HL-60 (cell line): Measurements from ENCODE around the gene TBC1D16.

Source experiments
- DNase-seq, 2 experiments: peaks; one replicate each; pipeline ENCODE4 v3.0.0-alpha.2; 2010 to 2020; ENCODE audit warnings: low read depth in 1 of 2, low spot score in 1 of 2
- H3K27ac ChIP-seq: fragments of 250-450 bp; sonication (Bioruptor Pico); replicated peaks from 2 replicates; pipeline ENCODE4 v1.5.1; 2020; ENCODE audit warnings: mild to moderate bottlenecking, moderate library complexity
- H3K27me3 ChIP-seq: fragments of 250-450 bp; sonication (Bioruptor Pico); 2 replicates; pipeline ENCODE4 v1.5.1; 2021; ENCODE audit warnings: mild to moderate bottlenecking, moderate library complexity; ENCODE audit not compliant: insufficient read depth, poor library complexity, severe bottlenecking
- H3K4me3 ChIP-seq: replicated peaks from 2 replicates; pipeline ENCODE4 v1.5.1; 2011; ENCODE audit warnings: mild to moderate bottlenecking, control low read depth, low read length; ENCODE audit not compliant: insufficient read depth
- CTCF ChIP-seq: IDR thresholded peaks from one replicate; pipeline ENCODE4 v1.5.1; 2011; ENCODE audit warnings: low read length, control low read depth, inconsistent platforms; ENCODE audit not compliant: insufficient read depth
- GABPA ChIP-seq: IDR thresholded peaks from 2 replicates; pipeline ENCODE4 v1.6.1; 2012; ENCODE audit warnings: low read depth
- POLR2AphosphoS5 ChIP-seq: IDR thresholded peaks from 2 replicates; pipeline ENCODE4 v1.6.1; 2012; ENCODE audit warnings: low read depth
- REST ChIP-seq: IDR thresholded peaks from 2 replicates; pipeline ENCODE4 v1.6.1; 2012; ENCODE audit warnings: low read depth; ENCODE audit not compliant: insufficient replicate concordance
- SPI1 ChIP-seq: IDR thresholded peaks from 2 replicates; pipeline ENCODE4 v1.6.1; 2012; ENCODE audit warnings: low read depth, mild to moderate bottlenecking, borderline replicate concordance

The TBC1D16 gene

DNA sequence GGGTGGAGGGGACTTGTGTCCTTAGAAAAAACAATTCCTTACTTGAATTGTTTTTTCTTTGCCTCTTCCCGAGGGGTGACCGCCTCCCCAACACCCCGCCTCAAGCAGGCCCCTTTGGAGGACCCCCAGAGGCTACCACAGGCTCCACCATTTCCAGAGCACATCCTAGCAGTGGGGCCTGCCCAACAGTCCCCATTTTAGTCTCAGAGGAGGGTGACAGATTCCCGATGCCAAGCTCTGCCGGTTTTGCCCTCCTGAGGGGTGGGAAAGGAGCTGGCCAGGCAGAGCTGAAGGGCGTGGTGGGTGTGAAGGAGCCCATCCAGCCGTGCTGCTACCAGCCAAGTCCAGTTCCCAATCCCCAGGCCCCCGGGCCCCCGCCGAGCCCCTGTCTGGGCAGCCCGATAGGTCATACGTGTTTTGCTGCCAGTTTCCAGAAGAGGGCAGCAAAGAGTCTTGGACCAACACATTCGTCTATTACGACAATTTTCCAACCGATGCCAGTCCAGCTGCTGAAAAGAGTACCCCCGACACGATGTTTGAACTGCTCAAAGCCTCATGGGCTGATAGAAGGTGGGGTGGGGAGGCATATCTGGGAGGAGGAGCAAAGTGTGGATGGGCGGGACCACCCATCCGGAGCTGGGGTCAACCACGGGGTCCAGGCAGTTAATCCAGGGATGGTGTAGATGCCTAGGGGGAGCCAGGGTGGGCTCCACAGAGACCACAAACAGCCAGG lies 46.9 kb upstream of the TBC1D16 start:
- TF ChIP-seq CTCF (peak; percentile 45), SPI1 (no peak)
- H3K27ac ChIP-seq: no peak overlapping the region
- H3K4me3 ChIP-seq: no peak overlapping the region

DNA sequence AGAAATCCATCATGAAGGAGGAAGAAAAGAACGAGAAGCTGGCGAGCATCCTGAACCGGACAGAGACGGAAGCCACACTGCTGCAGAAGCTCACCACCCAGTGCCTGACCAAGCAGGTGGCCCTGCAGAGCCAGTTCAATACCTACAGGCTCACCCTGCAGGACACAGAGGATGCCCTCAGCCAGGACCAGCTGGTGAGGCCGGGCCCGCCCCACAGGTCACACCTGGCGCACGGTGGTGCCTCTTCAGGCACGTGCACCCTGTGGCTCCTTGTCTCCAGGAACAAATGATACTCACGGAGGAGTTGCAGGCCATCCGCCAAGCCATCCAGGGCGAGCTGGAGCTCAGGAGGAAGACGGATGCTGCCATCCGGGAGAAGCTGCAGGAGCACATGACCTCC lies 45.9 kb upstream of the TBC1D16 start:
- TF ChIP-seq CTCF: no peak
- no peak for TF ChIP-seq SPI1
- TF ChIP-seq GABPA: no peak
- TF ChIP-seq REST: no peak
- TF ChIP-seq POLR2AphosphoS5: no peak
- Histone ChIP-seq H3K27ac (no peak overlapping the region), H3K27me3 (no peaks in the 10 kb centered on the region), H3K4me3 (no peak overlapping the region)
- no peak for DNase-seq

More for the DNA sequence above, 46.9 kb upstream of the TBC1D16 start:
- DNase-seq: peak; percentile 23 to 63
- no peaks in the 10 kb centered on the region for H3K27me3 ChIP-seq

DNA sequence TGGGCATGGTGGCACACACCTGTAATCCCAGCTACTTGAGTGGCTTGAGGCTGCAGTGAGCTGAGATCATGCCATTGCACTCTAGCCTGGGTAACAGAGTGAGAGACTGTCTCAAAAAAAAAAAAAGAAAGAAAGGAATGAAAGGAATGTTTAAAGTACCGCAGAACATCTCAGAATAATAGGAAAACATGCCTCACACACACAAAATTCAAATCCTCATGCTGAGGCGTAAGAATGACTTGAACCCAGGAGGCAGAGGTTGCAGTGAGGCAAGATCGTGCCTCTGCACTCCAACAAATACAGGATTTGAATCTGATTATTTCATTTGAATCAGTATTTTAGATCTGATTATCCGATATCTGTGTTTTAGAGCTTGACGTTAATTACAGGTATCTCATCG lies 44.4 kb upstream of the TBC1D16 start:
- no peak for DNase-seq
- no peak for TF ChIP-seq REST
- TF ChIP-seq CTCF: no peak
- TF ChIP-seq POLR2AphosphoS5: no peak
- no peak for TF ChIP-seq GABPA
- Histone ChIP-seq H3K4me3 (no peak overlapping the region), H3K27me3 (no peaks in the 10 kb centered on the region), H3K27ac (no peak overlapping the region)

DNA sequence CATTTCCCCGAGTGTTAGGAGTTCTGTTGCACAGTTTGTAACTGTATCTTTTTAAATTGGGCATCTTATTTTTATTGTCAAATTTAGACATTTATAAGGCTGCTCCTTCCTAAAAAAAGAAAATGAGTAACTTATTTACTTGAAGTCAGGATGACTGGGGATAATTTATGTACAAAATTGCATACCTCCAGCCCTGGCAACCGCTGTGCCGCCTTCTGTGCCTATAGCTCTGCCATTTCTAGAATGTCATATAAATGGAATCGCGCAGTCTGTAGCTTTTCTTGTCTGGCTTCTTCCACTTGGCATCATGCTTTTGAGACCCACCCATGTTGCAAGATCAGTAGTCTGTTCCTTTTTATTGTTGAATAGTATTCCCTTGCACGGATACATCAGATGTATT lies 36.7 kb upstream of the TBC1D16 start:
- TF ChIP-seq GABPA: no peak
- no peak for TF ChIP-seq CTCF
- TF ChIP-seq SPI1: no peak
- TF ChIP-seq POLR2AphosphoS5: no peak
- no peak for TF ChIP-seq REST
- Histone ChIP-seq H3K4me3 (no peak overlapping the region), H3K27me3 (no peaks in the 10 kb centered on the region), H3K27ac (no peak overlapping the region)
- no peak for DNase-seq
